Superior temporal gyrus (tissue), 1 donor: ENCODE measurements around the gene ACOT7.
A peak's percentile ranks its signal among the peaks of the same experiment; 100 is the strongest.

Source experiments
- DNase-seq: peaks from one replicate; pipeline ENCODE4 v3.0.0-alpha.2; 2016; ENCODE audit errors: extremely low spot score

Gene ACOT7

GRCh38 chr1:6251681-6252373 is 141.7 kb downstream of the ACOT7 start:
- DNase-seq = no peak

GRCh38 chr1:6251233-6251632 is 142.3 kb downstream of the ACOT7 start:
- DNase-seq = no peak

GRCh38 chr1:6249739-6250689 is 143.6 kb downstream of the ACOT7 start:
- no peak for DNase-seq

- no peak for DNase-seq
Measured at GRCh38 chr1:6248932-6249738, 144.4 kb downstream of the ACOT7 start.

- no peak for DNase-seq
Measured at GRCh38 chr1:6248161-6248776, 145.3 kb downstream of the ACOT7 start.

GRCh38 chr1:6247651-6248050 is 145.9 kb downstream of the ACOT7 start:
- no peak for DNase-seq

- peak; percentile 82 for DNase-seq
Measured at GRCh38 chr1:6246497-6247467, 146.8 kb downstream of the ACOT7 start.

GRCh38 chr1:6245869-6246496 is 147.6 kb downstream of the ACOT7 start:
- no peak for DNase-seq

GRCh38 chr1:6245086-6245868 is 148.3 kb downstream of the ACOT7 start:
- DNase-seq = peak; percentile 59

- no peak for DNase-seq
Measured at GRCh38 chr1:6244401-6245049, 149.0 kb downstream of the ACOT7 start.

GRCh38 chr1:6243993-6244392 is 149.6 kb downstream of the ACOT7 start, which contains the start of gene HES3:
HES3 (plus strand) TSS chr1:6244179; CDS start chr1:6244366, 187 bp downstream.
- DNase-seq = no peak

- DNase-seq = no peak
Measured at GRCh38 chr1:6243053-6243834, 150.3 kb downstream of the ACOT7 start.

GRCh38 chr1:6241887-6242740 is 151.5 kb downstream of the ACOT7 start:
- DNase-seq = no peak

GRCh38 chr1:6241107-6241886 is 152.3 kb downstream of the ACOT7 start:
- DNase-seq = no peak

GRCh38 chr1:6239950-6240768 is 153.4 kb downstream of the ACOT7 start:
- no peak for DNase-seq
